Kasumi-1 (cell line): ENCODE results near the gene ATP1A3.
A peak's percentile ranks its signal among the peaks of the same experiment; 100 is the strongest.
"Not testable (repeated sequence)": the region's sequence is repeated elsewhere in the genome, so short reads cannot be mapped to it uniquely, and the experiment has no call there.

Experiments used
- DNase-seq, 2 experiments: peaks; one replicate each; lab custom pipeline; 2025; lab: John Stamatoyannopoulos, UW

ATP1A3 gene

DNA sequence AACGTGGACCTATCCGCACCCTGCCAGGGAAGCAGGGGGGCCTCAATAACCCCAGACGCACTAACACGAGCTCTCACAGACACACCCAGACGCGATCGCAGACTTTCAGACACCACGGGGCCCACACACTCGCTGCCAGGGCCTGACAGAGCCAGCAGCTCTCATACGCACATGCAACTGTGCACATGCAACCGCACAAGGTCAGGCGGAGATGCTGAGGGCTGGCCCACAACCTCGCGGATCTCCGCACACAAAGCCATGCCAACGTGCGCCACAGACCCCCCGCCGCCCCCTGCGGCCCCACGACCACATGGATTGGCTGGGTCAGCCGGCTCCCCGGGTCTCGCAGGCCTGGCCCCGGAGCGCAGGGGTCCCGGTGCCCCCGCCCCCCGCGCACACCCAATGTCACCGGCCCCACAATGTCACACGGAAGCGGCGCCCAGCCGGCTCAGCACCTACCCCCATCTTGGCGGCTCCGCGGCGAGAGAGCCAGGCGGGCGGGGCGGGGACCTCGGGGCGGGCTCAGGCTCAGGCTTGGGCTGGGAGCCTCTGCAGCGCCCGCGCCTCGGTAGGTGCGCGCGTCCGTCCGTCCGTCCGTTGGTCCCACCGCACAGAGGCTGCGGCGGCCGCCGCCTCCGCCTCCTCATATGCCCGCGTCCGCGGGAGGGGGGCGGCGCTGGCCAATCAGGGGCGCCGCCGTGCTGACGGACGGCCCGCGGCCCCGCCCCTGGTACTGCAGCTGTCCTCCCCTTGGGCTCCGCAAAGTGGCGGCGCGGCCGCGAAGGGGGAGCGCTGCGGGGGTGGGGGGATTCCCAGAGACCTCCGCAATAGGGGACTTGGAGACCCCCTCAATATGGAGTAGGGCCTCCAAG is at the start of gene ATP1A3:
Gene ATP1A3 (minus strand): TSS at position 619 of the 872 bp plus-strand sequence. CDS start 154 bp downstream, at position 465.
- DNase-seq = peak; percentile 18 to 34

DNA sequence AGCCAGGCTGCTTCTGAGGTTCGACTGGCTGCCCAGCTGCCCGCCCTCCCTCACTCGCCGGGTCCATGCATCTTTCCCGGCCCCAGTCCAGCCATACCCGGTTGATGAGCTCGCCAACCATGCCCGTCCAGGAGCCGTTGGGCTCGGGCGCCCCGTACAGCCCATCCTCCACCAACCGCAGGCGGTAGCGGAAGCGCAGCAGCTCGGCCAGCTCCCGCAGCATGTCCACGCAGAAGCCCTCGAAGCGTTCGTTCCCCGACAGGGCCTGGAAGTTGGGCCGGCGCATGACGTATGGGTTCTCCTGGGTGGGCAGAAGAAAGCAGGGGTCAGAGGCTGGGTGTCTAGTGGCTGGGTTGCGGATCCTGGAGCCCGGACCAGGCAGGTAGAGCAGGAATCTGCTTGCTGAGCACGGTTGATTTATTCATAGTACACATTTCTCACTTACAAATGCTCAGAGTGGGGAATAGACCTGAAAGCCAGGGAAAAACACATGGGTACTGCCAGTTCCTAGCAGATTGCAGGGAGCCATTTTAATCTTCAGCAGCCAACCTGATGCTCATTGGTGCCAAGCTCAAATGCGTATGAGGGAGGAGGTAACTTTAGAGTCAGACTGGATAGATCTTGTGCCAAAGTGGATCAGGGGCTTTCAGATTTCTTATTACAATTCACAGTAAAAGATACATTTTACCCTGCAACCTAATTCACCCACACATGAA is 48.6 kb upstream of the ATP1A3 start:
- DNase-seq = no peak

DNA sequence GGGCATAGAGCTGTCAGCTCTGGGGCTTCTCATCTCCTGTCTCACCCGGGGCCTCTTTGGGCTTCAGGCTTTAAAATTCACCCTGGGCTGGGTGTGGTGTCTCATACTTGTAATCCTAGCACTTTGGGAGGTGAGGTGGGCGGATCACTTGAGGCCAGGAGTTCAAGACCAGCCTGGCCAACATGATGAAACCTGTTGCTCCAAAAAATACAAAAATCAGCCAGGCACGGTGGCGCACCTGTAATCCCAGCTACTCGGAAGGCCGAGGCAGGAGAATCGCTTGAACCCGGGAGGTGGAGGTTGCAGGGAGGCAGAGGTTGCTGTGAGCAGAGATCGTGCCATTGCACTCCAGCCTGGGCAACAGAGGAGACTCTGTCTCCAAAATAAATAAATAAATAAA is 46.5 kb upstream of the ATP1A3 start:
- not testable (repeated sequence) for DNase-seq

DNA sequence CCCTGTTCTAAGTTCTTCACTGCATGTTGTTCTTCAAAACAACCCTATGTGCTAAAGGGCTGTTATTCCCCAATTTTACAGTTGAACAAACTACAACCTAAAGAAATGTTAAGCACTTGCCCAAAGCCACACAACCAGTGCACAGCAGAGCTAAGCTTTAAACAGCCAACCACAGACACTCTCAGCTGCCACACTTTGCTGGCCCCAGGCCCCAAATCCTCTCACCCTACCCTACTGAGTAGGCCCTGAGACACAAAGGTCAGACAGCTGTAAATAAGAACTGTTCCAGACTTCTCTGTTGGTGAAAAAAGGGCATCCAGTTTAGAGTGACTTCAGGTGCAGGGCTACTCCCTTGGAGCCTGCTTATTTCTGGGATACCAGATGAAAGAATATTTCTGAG is 46.0 kb upstream of the ATP1A3 start:
- no peak for DNase-seq

DNA sequence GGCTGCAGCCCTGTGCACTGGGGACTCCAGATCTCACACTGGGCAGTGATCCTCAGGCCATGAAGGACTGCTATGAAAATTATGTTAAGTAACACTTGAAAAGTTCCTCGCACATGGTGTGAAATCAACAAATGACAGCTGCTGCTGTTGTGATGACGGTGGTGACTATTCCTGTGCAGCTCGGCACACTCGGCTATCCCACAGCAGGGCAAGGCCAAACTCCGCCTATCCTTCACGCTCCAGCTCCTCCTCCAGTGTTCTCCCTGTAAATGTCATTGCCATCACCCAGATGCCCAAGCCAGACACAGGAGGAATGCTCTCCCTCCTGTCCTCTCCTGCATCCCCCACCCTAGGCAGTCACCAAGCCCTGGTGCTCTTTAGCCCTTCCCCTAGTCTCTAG is 44.6 kb upstream of the ATP1A3 start:
- no peak for DNase-seq

DNA sequence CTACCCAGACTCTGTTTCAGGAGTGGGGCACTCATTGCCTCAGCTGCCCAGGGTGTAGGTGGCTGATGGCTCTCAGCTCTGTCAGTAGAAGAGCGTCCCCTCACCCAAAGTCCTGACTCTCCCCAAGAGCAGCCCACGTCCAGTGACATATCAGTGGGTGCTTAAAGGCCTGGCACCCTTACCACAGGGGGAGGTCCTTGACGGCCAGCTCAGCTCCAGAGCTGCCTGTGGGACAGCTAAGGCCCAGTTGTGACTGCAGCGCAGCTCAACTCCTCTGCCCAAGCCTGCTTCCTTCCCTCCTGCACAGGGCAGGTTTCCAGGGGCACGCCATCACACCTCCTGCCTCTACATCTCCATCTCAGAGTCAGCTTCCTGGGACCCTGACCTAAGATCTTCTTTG is 43.6 kb upstream of the ATP1A3 start:
- DNase-seq = no peak

DNA sequence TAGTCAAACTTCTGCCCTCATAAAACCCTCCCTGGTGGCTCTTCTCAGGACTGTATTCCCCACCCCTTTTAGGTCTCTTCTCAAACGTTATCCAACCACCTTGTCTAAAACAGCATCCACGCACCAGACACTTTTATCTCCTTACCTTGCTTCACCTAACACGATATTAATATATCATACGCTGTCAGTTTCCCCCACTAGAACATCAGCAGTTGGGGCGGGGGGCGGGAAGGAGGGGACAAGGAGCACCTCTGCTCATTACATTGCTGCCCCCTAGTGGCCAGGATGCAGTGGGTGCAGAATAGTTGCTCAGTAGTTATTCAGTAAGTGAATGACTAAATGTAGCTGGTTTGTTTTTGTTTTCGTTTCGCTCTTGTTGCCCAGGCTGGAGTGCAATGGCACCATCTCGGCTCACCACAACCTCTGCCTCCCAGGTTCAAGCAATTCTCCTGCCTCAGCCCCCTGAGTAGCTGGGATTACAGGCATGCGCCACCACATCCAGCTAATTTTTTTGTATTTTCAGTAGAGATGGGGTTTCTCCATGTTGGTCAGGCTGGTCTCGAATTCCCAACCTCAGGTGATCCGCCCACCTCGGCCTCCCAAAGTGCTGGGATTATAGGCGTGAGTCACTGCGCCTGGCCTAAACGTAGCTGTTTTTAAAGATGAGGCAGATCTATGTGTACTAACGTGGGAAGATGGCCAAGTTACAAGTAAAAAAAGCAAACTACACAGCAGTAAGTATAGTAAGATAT is 40.8 kb upstream of the ATP1A3 start:
- peak; percentile 41 to 64 for DNase-seq

DNA sequence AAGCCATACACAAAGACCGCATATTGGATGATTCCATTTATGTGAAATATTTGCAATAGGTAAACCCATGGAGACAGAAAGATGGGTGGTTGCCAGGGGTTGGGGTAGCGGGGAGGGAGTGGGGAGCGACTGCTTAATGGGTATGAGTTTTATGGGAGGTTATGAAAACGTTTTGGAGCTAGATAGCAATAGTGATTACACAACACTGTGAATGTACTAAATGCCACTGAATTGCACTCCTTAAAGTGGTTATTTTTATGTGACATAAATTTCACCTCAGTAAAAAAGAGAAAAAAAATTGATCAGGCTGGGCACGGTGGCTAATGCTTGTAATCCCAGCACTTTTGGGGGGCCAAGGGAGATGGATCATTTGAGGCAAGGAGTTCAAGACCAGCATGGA is 39.4 kb upstream of the ATP1A3 start:
- DNase-seq = no peak

DNA sequence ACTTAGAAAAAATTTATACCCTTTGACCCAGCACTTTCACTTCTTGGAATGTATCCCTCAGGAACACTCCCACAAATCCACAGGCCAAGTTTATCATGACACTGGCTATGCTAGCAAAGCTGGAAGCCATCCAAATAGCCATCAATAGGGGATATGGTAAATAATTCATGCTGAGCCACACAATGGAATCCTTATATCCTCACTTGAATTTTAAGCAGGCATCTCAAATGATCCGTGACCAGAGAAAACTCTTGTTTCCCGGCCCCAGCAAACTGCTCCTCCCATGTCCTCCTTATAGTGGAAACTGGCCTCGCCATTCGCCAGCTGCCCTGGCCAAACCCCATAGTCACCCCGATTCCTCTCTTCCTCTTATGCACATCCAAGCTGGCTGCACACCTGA is 38.4 kb upstream of the ATP1A3 start:
- no peak for DNase-seq

DNA sequence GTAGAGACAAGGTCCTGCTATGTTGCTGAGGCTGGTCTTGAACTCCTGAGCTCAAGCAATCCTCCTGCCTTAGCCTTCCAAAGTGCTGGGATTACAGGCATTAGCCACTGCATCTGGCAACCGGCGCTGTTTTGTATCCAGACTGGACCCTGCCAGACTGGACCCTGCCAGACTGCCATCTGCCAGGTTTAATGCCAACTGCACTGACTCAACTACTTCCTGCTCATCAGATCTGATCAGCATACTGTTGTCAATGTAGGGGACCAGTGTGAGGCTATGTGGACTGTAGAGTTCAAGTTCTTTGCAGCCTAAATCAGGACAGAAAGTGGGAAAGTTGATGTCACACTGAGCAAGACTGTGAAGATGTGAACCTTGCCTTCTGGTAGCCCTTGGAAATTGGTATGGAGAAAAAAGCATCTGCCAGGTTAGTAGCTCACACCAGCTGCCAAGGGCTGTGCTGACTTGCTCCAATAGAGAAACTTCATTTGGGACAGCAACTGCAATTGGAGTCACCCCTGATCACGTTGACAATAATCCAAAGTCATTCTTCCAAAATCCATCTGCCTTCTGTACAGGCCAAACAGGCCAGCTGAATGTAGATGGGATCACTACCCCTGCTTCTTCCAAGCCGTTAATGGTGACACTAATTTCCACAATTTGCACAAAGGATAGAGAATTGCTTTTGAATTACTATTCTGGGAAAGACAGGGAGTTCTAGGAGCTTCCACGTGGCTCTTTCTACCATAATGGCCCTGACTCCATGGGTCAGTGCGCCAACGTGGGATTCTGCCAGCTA is 36.8 kb upstream of the ATP1A3 start:
- no peak for DNase-seq

DNA sequence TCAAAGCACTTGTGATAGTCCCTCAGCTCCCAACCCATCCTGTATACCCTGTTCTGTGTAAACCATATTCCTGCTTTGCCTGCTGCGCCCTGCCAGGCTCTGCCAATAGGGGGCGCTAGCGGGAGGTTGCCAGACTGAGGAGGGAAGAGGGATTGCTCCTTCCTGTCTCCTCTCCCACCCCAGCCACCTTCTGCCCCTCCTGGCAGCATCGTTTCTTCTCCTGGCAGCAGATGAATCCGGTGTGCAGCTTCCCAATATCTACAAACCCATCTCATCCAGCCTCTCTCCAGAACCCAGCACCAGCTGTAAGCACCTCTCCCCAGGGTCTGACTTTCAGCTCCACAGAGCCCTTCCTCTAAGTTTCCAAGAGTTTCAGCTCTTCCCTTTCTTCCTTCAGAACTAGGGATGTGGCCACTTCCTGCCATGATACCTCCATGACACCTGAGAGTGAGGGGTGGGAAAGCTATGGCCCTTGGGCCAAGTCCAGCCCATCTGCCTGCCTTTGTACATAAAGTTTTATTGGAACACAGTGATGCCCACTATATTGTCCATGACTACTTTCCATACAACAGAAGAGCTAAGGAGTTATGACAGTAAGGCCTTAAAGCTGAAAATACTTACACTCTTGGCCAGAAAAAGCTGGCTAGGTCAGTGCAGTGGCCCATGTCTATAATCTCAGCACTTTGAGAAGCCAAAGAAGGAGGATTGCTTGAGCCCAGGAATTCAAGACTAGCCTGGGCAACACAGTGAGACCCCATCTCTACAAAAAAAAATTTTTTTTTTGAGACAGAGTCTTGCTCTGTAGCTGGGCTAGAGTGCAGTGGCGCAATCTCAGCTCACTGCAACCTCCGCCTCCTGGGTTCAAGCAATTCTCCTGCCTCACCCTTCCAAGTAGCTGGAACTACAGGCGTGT is 34.5 kb upstream of the ATP1A3 start:
- DNase-seq = peak; percentile 3 to 31

DNA sequence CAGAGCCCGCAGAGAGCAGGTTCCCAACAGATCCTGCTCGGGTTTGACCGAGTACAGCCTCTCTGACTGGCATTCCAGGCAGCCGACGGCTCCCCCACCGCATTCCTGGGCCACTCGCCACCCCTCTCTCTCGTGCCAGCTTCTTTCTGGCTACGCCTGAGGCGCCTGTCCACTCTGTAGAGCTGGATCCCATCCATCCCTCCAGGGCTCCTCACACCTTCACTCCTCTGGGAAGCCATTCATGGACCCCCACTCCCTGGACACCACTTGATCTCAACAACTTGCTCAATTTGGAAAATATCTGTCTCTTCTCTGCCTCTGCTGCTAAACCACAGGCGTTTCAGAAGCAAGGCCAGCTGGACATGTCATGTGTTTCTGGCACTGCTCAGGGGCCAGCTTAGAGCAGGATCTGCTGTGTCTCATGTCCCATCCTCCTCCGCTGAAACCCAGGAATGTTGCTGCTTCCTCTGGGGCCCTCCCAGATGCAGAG is 30.6 kb upstream of the ATP1A3 start:
- no peak for DNase-seq

DNA sequence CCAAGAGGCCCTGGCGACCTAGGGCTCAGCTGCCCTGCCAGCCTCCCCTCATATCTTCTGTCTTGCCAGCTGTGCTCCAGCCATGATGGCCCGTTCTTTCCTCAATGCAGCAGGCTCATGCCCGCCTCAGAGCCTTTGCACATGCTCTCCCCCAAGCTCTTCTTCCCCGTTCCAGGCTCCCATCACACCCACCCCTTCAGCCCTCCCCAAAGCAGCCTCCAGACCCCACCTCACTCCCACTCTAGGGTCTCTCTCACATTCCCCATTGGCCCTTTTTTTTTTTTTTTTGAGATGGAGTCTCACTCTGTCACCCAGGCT is 29.9 kb upstream of the ATP1A3 start:
- DNase-seq = no peak

DNA sequence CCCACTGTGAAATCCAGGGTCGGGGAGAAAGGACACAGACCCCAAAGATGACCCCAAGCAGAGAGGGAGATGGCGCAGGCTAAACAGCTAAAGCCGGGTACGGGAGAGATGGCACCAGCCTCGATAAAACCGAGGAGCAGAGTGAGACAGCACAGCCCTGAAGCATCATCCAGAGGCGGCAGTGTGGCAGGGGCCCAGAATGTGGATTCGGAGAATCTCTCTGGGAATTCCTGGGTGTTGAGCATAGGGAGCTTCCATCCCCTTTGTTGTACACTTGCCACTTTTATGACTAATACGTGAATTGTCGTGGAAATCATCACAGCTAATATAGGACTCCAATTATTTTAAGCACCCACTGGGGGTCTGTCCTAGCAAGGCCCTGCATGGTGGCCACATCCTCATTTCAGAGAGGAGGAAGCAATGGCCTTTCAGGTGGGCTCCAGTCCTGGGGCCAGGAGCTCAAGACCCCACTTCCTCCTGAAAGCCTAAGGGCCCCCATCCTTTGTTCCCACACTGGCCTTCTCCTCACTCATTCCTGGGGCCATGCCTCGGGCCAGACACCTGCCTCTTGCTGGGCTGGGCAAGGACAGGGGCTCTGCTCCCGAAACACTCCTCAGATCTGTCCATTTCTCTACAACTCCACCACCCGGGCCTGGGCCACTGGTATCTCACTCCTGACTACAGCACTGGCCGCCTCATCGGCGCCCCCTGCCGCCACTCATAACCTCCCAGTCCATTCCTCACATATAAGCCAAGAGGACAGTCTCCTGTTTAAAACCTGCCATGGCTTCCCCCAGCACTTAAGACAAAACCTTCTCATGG is 29.3 kb upstream of the ATP1A3 start:
- DNase-seq = peak in 1 of 2 experiments; percentile 6

DNA sequence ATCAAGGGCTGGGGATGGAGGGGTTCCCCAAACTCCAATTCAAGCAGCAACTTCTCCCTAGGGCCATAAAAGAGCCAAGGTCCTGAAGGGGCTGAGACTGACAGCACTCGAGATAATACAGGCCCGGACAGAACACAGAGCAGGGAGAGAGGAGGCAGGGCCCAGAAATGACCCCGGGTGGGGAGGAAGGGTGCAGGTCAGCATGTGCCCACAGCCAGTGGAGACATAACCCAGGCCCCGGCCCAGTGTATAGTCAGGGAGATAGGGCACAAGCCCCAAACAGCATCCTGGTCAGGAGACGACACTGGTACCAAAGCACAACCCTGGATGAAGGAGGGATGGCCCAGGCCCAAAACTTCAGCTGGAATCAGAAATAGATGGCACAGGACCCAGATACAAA is 28.6 kb upstream of the ATP1A3 start:
- DNase-seq = no peak

DNA sequence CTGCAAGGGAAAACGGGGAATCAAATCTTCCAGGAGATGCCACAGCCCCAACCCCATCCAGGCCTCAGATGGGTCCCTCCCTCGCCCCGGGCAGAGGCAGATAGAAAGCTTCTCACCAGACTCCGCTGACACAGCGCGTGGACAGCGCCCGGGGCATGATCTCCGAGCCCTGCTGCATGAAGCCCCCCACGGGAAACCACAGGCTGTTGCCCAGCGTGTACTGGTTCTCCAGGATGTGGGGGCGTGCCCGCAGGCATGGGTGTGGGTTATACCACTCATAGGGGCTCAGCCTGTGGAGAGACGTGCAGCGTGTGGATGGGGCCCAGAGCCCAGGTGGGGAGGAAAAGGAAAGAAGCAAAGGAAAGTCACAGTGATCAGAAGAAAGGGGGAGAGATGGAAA is 27.2 kb upstream of the ATP1A3 start:
- no peak for DNase-seq

DNA sequence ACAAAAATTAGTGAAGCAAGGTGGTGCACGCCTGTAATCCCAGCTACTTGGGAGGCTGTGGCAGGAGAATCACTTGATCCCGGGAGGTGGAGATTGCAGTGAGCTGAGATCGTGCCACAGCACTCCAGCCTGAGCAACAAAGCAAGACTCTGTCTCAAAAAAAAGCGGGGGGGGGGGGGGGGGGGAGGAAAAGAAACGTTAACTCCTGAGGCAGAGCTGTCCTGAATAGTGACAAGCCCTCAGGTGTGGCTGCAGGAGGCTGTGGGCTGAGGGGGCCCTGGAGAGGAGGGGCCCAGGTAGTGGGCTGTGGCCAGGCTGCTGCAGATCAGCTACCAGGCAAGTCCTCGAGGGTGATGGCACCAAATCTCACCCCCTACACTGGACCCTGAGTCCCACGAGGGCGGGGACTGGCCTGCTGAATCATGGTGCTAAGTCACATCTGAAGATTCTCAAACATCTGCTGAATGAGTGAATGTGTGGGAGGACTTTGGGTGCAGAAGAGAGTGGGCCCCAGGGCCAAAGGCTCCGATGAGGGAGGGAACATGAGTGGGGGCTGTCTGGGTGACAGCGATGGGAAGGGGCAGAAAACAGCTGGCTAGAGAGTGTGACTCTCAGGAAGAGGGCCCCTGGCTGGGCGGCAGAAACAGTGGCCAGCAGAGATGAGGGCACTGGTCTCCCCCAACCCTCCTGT is 24.6 kb upstream of the ATP1A3 start:
- no peak for DNase-seq

DNA sequence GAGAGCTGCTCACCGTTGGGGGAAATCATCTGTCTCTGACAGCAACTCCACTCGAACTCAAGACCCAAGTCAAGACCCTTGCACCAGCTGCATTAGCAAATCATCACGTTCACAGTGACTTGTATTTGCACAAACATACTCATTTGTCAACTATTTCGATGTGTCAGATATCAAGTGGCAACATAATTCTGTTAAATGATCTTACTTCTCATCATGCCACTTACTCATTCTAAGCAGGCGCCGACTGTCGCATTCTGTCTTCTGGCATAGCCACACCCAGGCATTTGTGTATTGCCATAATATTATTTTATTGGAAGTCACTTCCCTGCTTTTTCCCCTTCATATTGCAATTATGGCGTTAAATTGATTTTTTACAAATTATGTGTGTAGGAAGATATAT is 23.0 kb upstream of the ATP1A3 start:
- DNase-seq = no peak

DNA sequence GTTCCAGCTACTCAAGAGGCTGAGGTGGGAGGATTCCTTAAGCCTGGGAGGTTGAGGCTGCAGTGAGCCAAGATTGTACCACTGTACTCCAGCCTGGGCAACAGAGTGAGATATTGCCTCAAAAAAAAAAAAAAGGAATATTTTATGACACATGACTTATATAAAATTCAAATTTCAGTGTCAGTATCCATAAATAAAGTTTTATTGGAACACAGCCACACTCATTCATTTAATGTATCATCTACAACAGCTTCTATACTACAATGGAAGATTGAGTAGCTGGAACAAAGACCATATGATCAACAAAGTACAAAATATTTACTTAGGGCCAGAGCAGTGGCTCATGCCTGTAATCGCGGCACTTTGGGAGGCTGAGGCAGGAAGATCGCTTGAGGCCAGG is 18.7 kb upstream of the ATP1A3 start:
- not testable (repeated sequence) for DNase-seq
